Common myeloid progenitor, CD34-positive (primary cell): Measurements from ENCODE around the gene NRAS.
A peak's percentile ranks its signal among the peaks of the same experiment; 100 is the strongest.

Experiments used
- CTCF ChIA-PET: fragments of 350-600 bp; sonication (Branson Sonifier 250); formaldehyde crosslinking; loops from one replicate; lab custom pipeline; 2021; ENCODE audit warnings: antibody characterized with exemption; lab: Charles Lee
- POLR2A ChIA-PET: fragments of 350-600 bp; sonication (Branson Sonifier 250); formaldehyde crosslinking; loops from one replicate; lab custom pipeline; 2021; ENCODE audit warnings: antibody characterized with exemption; lab: Charles Lee
- DNase-seq, 3 donors: peaks; one replicate each; pipeline versions ENCODE4 v3.0.0 to v3.0.0-alpha.2; 2013
- H3K27ac ChIP-seq, 2 experiments: 1 replicate in 1 of 2; 2 replicates in 1 of 2; pipeline ENCODE4 v1.7.0; 2013; ENCODE audit warnings: inconsistent platforms in 2 of 2, low read length in 2 of 2, mild to moderate bottlenecking in 2 of 2, low read depth in 1 of 2, moderate library complexity in 1 of 2; ENCODE audit not compliant: severe bottlenecking in 2 of 2, insufficient read depth in 1 of 2, poor library complexity in 1 of 2
- H3K27me3 ChIP-seq, 5 experiments: replicated peaks in 2 of 5; 1 replicate in 3 of 5; 2 replicates in 2 of 5; pipeline versions ENCODE4 v1.6.1 to v1.7.0; 2013; ENCODE audit warnings: low read length in 4 of 5, mild to moderate bottlenecking in 2 of 5, moderate library complexity in 2 of 5, inconsistent platforms in 1 of 5; ENCODE audit not compliant: insufficient read depth in 5 of 5, control insufficient read depth in 4 of 5
- H3K36me3 ChIP-seq, 4 experiments: 1 replicate in 2 of 4; 2 replicates in 2 of 4; pipeline versions ENCODE4 v1.6.1 to v1.7.0; 2013; ENCODE audit warnings: low read length in 3 of 4, control low read depth in 1 of 4, mild to moderate bottlenecking in 1 of 4; ENCODE audit not compliant: control insufficient read depth in 4 of 4, insufficient read depth in 4 of 4
- H3K4me1 ChIP-seq, 4 experiments: 1 replicate in 3 of 4; 2 replicates in 1 of 4; pipeline versions ENCODE4 v1.6.1 to v1.7.1; 2013; ENCODE audit warnings: low read length in 3 of 4, mild to moderate bottlenecking in 3 of 4, control low read depth in 1 of 4, inconsistent platforms in 1 of 4, moderate library complexity in 1 of 4; ENCODE audit not compliant: control insufficient read depth in 4 of 4, insufficient read depth in 4 of 4; ENCODE audit errors: control extremely low read depth in 1 of 4
- H3K4me3 ChIP-seq, 7 experiments: 1 replicate in 4 of 7; 2 replicates in 3 of 7; pipeline versions ENCODE4 v1.5.1 to v1.7.0; 2013; ENCODE audit warnings: mild to moderate bottlenecking in 7 of 7, low read length in 6 of 7, moderate library complexity in 6 of 7, inconsistent platforms in 2 of 7, low read depth in 2 of 7, control low read depth in 1 of 7; ENCODE audit not compliant: insufficient read depth in 4 of 7, control insufficient read depth in 1 of 7; ENCODE audit errors: extremely low read depth in 1 of 7
- H3K9me3 ChIP-seq, 5 experiments: 1 replicate in 4 of 5; 2 replicates in 1 of 5; pipeline versions ENCODE4 v1.6.1 to v1.7.1; 2013; ENCODE audit warnings: low read length in 4 of 5, mild to moderate bottlenecking in 2 of 5, inconsistent platforms in 1 of 5, low read depth in 1 of 5, moderate library complexity in 1 of 5; ENCODE audit not compliant: control insufficient read depth in 4 of 5, insufficient read depth in 2 of 5; ENCODE audit errors: control extremely low read depth in 1 of 5
- WGBS: methylation state at CpG from one replicate; pipeline ENCODE4 v1.1.5; 2013; ENCODE audit not compliant: insufficient coverage; 5-methylcytosine and 5-hydroxymethylcytosine counted together

NRAS gene

GRCh38 chr1:114671011-114671938 is 45.3 kb downstream of the NRAS start:
- Histone ChIP-seq H3K4me1 (peaks cover 0 to 15% (median 13%) of the 10 kb centered on the region in 4 experiments), H3K9me3 (no peaks in the 10 kb centered on the region), H3K27ac (no peak overlapping the region), H3K4me3 (no peak overlapping the region), H3K36me3 (no peaks in the 10 kb centered on the region), H3K27me3 (peaks cover 0 to 10% (median 3%) of the 10 kb centered on the region in 5 experiments)
- ChIA-PET CTCF (interaction anchor here (0.7 to 2.2 kb wide), 9 partner anchors 9 to 334 kb away, joined by 3 to 8 read pairs (median 4); partner anchors contain the start of gene NRAS), POLR2A (no interaction called here)
- 79% methylated on average over 3 of the region's 9 CpGs for WGBS
- DNase-seq = peak in 2 of 3 donors; percentile 25 to 37

DNA sequence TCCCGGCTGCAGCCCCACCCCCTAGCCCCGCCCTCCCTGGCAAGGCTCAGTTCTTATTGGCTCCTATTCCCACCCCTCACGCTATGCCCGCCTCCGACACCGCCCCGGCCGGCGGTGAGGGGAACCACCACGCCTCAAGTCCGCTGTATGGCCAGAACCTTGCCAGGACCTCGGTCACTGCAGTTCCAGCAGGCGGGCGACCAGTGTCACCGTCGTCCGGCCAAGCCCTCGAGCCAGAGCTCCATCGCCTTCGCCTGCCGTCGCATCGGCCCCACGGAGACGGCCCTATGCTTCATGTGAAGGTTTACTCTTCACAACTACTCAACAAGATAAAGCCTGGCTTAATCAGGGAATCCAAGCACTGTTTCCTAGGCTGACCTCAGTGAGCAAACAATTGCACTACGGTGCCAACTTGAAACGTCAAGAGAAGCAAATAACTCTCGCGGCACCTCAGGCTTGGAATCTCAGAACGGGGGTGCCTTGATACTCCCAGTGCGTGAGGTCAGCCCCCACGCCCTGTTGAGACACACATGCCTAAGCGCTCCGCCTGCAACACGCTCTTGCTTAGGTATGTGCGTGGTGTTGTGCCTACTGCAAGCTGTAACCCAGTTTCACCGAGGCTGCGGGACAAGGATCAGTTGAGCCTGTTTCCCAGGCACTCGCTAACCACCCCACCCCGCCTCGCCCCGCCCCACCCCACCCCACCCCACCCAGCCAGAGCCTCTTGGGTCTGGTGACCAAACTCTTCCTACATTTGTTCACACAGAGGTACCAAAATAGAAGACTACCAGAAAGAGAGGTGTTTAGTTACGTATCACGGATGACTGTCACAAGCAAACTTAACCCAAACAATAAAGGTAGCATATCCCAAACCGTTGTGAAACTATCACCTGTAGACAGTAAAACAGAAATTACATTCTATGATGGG is 46.2 kb downstream of the NRAS start:
- DNase-seq = peak; percentile 80 to 86 (median 80)

DNA sequence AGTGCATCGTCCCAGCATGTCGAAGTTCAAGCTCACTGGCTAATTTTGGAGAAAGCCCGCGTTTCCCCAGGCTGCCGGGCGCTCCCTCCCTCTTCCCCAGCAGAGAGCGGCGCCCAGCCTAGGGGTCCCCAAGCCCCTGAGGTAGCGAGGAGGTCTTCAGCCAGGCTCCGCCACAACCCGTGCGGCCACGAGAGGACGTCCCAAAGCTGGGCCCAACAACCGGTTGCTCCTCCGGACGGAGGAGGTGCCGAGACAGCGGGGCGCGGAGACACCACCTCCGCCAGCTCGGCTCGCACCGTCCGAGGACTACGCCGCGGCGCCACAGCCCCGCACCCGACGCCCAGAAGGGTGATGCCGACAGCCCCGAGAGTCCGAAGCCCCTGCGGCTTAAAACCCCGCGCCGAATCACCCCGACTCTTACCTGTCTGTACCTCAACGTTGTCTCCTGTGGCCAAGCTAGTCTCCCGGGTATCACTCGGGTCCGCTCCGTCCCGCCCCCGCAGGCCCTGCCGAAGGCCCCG is 46.9 kb downstream of the NRAS start, which contains the start of gene DENND2C:
Gene DENND2C, minus strand, starts transcription at position 488 of the 521 bp plus-strand sequence. CDS start 44,065 bp downstream, outside the sequence.
- Histone ChIP-seq H3K4me1 (peaks cover 0 to 15% (median 13%) of the 10 kb centered on the region in 4 experiments), H3K4me3 (peak within 1 kb of the TSS; percentile 29 to 86 (median 64)), H3K27ac (no peak within 1 kb of the TSS), H3K27me3 (peaks cover 0 to 10% (median 3%) of the 10 kb centered on the region in 5 experiments), H3K9me3 (no peaks in the 10 kb centered on the region), H3K36me3 (no peaks in the 10 kb centered on the region)
- 0% methylated on average over 46 of the region's 50 CpGs for WGBS
- DNase-seq = no peak
- POLR2A ChIA-PET = interaction anchor here (0.8 kb wide), 1 partner anchor 9 kb away, joined by 3 read pairs; no protein-coding TSS in a partner anchor
- CTCF ChIA-PET = interaction anchor here (0.7 to 1.2 kb wide), 2 partner anchors 26 to 93 kb away, joined by 3 read pairs; partner anchors contain the start of gene AMPD1

More for the DNA sequence above, 46.2 kb downstream of the NRAS start:
- POLR2A ChIA-PET = interaction anchor here (0.8 kb wide), 1 partner anchor 8 kb away, joined by 3 read pairs; no protein-coding TSS in a partner anchor
- peaks cover 0 to 15% (median 13%) of the 10 kb centered on the region in 4 experiments for H3K4me1 ChIP-seq
- CTCF ChIA-PET = interaction anchor here (0.7 to 2.0 kb wide), 3 partner anchors 25 to 94 kb away, joined by 3 to 5 read pairs (median 3); partner anchors contain the start of genes AMPD1 and NRAS
- peak overlapping the region; percentile 29 to 86 (median 64) for H3K4me3 ChIP-seq
- H3K36me3 ChIP-seq = no peaks in the 10 kb centered on the region
- WGBS = 0% methylated on average over 35 of the region's 45 CpGs
- no peaks in the 10 kb centered on the region for H3K9me3 ChIP-seq
- H3K27ac ChIP-seq = no peak overlapping the region
- H3K27me3 ChIP-seq = peaks cover 0 to 10% (median 3%) of the 10 kb centered on the region in 5 experiments

DNA sequence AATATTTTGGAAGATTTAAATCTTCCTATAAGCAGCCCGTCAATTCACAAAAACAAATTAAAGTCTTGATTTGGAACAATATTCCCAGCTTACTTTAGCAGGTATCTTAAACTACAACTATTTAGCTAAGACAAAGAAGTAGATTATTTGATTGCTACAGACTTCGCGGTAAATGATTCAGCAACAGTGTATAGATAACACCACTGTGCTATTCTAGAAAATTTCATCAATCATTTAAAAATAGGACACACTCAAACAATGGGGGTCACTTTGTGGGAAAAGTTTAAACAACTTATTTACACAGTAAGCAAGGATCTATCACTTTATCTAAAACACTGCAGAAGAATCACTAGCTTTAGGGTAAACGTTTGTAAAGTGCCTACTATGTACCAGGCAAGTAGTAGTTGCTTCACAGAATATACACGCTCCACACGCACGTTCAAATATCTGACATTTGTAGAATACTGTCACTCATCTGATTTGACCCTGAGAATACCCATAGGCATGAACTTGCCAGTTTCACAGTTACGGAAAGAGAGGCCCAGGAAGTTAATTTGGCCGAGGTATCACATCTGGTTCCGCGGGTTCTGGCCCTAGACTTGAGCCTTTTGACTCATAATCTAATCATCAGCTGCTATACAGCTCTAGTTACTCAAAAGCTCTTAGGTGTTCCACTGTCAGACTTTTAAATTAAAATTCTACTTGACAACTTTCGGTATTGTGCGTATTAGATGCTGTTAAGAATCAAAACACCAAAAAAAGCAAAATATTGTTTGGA is 47.6 kb downstream of the NRAS start:
- WGBS = 57% methylated on average over 9 of the region's 13 CpGs
- CTCF ChIA-PET = interaction anchor here (1.2 kb wide), 1 partner anchor 27 kb away, joined by 3 read pairs; the partner anchor contains the start of gene AMPD1
- H3K27ac ChIP-seq = no peak overlapping the region
- peak overlapping the region; percentile 29 to 86 (median 64) for H3K4me3 ChIP-seq
- POLR2A ChIA-PET = no interaction called here
- no peaks in the 10 kb centered on the region for H3K36me3 ChIP-seq
- DNase-seq = peak in 2 of 3 donors; percentile 24 to 33
- H3K27me3 ChIP-seq = peaks cover 0 to 10% (median 3%) of the 10 kb centered on the region in 5 experiments
- H3K4me1 ChIP-seq = peaks cover 0 to 15% (median 13%) of the 10 kb centered on the region in 4 experiments
- no peaks in the 10 kb centered on the region for H3K9me3 ChIP-seq

- H3K4me1 ChIP-seq = peaks cover 0 to 15% (median 13%) of the 10 kb centered on the region in 4 experiments
- no peaks in the 10 kb centered on the region for H3K36me3 ChIP-seq
- H3K4me3 ChIP-seq = no peak overlapping the region
- H3K27ac ChIP-seq = no peak overlapping the region
- peaks cover 0 to 10% (median 3%) of the 10 kb centered on the region in 5 experiments for H3K27me3 ChIP-seq
- ChIA-PET CTCF (no interaction called here), POLR2A (no interaction called here)
- no peaks in the 10 kb centered on the region for H3K9me3 ChIP-seq
- WGBS = 83% methylated on average over 1 of the region's 4 CpGs
- DNase-seq = no peak
Observed at GRCh38 chr1:114668373-114668772, 48.2 kb downstream of the NRAS start.
